K562 (cell line): ENCODE data around the gene SRM. TPM values are rescaled to one million over a fixed set of nuclear protein-coding genes. Genes with fewer than 3 reads are reported as not detected.
A peak's percentile ranks its signal among the peaks of the same experiment; 100 is the strongest.

Experiments used
- FOXA3 ChIP-seq, 2 experiments: fragments of 450-650 bp in 1 of 2; sonication (generic) in 1 of 2; formaldehyde crosslinking; IDR thresholded peaks in 1 of 2; conservative IDR thresholded peaks in 1 of 2; 2 replicates each; pipeline versions ENCODE4 v1.4.0 to v1.8.0; 2020 to 2022; ENCODE audit warnings: mild to moderate bottlenecking in 2 of 2, missing genetic modification reagents in 1 of 2
- GABPB1 ChIP-seq: sonication (generic); formaldehyde crosslinking; IDR thresholded peaks from 2 replicates; pipeline ENCODE4 v1.8.0; 2022; ENCODE audit warnings: mild to moderate bottlenecking, missing genetic modification reagents
- HDAC8 ChIP-seq: fragments of 450-650 bp; IDR thresholded peaks from 2 replicates; pipeline ENCODE4 v1.6.1; 2016; ENCODE audit warnings: mild to moderate bottlenecking, missing genetic modification characterization, moderate library complexity, missing compliant biosample characterization
- MCM7 ChIP-seq, 2 experiments: fragments of 450-650 bp; IDR thresholded peaks; 2 replicates each; pipeline ENCODE4 v1.6.1; 2016 to 2018
- NCOA1 ChIP-seq: fragments of 450-650 bp; IDR thresholded peaks from 2 replicates; pipeline ENCODE4 v1.6.1; 2016; ENCODE audit warnings: low read depth
- POLR2AphosphoS5 ChIP-seq: IDR thresholded peaks from 2 replicates; pipeline ENCODE4 v1.6.1; 2011; ENCODE audit warnings: mild to moderate bottlenecking, low read depth, low read length, moderate library complexity; ENCODE audit not compliant: control insufficient read depth, insufficient read depth
- POLR2G ChIP-seq: fragments of 200-400 bp; formaldehyde crosslinking; IDR thresholded peaks from 2 replicates; pipeline ENCODE4 v1.6.1; 2017; ENCODE audit warnings: low read depth, mild to moderate bottlenecking, antibody characterized with exemption, low read length, moderate library complexity
- RBM22 ChIP-seq: fragments of 200-400 bp; formaldehyde crosslinking; IDR thresholded peaks from 2 replicates; pipeline ENCODE4 v1.6.1; 2018; ENCODE audit warnings: low read length, low read depth; ENCODE audit not compliant: poor library complexity, severe bottlenecking
- TRIM24 ChIP-seq, 2 experiments: fragments of 450-650 bp; IDR thresholded peaks; 2 replicates each; pipeline ENCODE4 v1.6.1; 2016
- ZFP91 ChIP-seq: sonication (generic); formaldehyde crosslinking; IDR thresholded peaks from 2 replicates; pipeline ENCODE4 v1.8.0; 2022; ENCODE audit warnings: mild to moderate bottlenecking, missing genetic modification reagents
- ZNF316 ChIP-seq: fragments of 450-650 bp; IDR thresholded peaks from 2 replicates; pipeline ENCODE4 v1.6.1; 2016
- polyA plus RNA-seq, 8 experiments: library from polyadenylated mRNA; depleted of rRNA in 4 of 8; stranded (reverse) in 5 of 8; unstranded in 3 of 8; fragments of >200 nt; fragmentation: Nextera tagmentation in 2 of 8; fragmentation: Illumina TruSeq in 1 of 8; extraction: Ambion mirVana in 2 of 8; extraction: Trizol in 1 of 8; gene quantifications; 2 replicates each; pipeline versions ENCODE4 v1.2.1 to v1.2.3, GENCODE V29; 2011 to 2014; ENCODE audit warnings: inconsistent platforms in 1 of 8, missing spikeins in 1 of 8
- total RNA-seq, 7 experiments: library from RNA; depleted of rRNA in 6 of 7; stranded (reverse); fragments of >200 nt in 6 of 7; fragmentation: Illumina TruSeq in 2 of 7; extraction: Trizol in 2 of 7; gene quantifications; 2 replicates each; pipeline versions ENCODE4 v1.2.1 to v1.2.3, GENCODE V29; 2011 to 2021; ENCODE audit warnings: low replicate concordance in 1 of 7
- TF ChIP-seq, protein P1 (sequence below): fragments of 450-650 bp; IDR thresholded peaks from 2 replicates; pipeline ENCODE4 v1.6.1; 2018; ENCODE audit warnings: mild to moderate bottlenecking, low read depth; ENCODE audit not compliant: partially characterized antibody
- TF ChIP-seq, protein P2 (sequence below): fragments of 250-450 bp; sonication (Bioruptor Pico); IDR thresholded peaks from 2 replicates; pipeline ENCODE4 v1.8.0; 2021; ENCODE audit warnings: borderline replicate concordance, mild to moderate bottlenecking, moderate library complexity; ENCODE audit not compliant: poor library complexity, severe bottlenecking

The SRM gene
- total and polyA plus RNA-seq, 9 of the 15 experiments (the other 6 are each of a cell fraction or from before 2014, with no cell fraction given): 23.9 to 373 (median 82.5) TPM

DNA sequence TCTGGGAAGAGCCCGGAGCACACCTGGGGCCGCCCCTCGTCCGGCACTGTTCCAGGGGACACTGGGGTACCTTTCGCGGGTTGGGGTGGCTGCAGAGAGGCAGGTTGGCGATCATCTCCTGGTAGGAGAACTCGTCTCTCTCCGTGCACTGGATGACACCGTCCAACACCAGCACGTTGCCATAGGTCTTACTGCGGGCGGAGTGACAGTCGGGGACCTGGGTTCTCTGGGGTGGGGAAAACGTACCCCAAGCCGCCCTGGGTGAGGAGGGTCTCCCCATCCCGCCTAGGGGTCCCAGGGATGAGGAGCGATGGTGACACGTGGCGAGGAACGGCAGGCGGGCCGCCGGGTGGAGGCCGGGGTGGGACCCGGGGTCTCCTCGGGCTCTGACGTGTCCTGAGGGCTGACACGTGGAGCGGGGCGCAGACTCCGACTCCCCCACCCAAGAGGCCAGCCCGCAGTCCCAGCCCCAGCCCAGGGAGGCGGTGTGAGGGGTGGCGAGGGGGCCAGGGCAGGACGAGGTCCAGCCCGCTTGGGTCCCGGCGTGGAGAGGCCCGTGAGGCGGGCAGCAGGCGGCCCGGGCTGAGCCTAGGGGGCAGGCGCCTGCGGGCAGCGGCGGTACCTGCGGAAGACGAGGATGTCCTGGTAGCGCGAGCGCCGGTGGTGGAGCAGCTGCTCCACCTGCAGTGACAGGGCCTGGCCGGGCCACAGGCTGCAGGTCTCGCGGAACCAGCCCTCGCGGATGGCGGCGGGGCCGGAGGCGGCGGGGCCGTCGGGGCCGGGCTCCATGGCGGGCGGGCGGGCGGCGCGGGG is 457 bp downstream of the SRM start (continued):
- TF ChIP-seq, protein P1, sequence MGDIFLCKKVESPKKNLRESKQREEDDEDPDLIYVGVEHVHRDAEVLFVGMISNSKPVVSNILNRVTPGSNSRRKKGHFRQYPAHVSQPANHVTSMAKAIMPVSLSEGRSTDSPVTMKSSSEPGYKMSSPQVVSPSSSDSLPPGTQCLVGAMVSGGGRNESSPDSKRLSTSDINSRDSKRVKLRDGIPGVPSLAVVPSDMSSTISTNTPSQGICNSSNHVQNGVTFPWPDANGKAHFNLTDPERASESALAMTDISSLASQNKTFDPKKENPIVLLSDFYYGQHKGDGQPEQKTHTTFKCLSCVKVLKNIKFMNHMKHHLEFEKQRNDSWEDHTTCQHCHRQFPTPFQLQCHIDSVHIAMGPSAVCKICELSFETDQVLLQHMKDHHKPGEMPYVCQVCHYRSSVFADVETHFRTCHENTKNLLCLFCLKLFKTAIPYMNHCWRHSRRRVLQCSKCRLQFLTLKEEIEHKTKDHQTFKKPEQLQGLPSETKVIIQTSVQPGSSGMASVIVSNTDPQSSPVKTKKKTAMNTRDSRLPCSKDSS: no peak
- TF ChIP-seq POLR2AphosphoS5 (no peak), ZFP91 (no peak), NCOA1 (no peak), POLR2G (peak; percentile 83), GABPB1 (CRISPR knock-in tag) (no peak; the same call in 1 of the 2 replicates), HDAC8 (no peak), MCM7 (IDR thresholded peaks at IDR 0.05) (no peak), RBM22 (peak; percentile 30), TRIM24 (IDR thresholded peaks at IDR 0.05) (no peak), FOXA3 (CRISPR knock-in tag; conservative IDR thresholded peaks at IDR 0.05 in 1 of 2, IDR thresholded peaks at IDR 0.05 in 1 of 2) (0 out of 4 replicates have a peak, but pooled peaks of 1 of the 2 experiments have one; percentile 32), ZNF316 (no peak)
- TF ChIP-seq, protein P2, sequence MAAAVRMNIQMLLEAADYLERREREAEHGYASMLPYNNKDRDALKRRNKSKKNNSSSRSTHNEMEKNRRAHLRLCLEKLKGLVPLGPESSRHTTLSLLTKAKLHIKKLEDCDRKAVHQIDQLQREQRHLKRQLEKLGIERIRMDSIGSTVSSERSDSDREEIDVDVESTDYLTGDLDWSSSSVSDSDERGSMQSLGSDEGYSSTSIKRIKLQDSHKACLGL: peak; percentile 4
